ENCODE results near the gene SHISA8.

DNA sequence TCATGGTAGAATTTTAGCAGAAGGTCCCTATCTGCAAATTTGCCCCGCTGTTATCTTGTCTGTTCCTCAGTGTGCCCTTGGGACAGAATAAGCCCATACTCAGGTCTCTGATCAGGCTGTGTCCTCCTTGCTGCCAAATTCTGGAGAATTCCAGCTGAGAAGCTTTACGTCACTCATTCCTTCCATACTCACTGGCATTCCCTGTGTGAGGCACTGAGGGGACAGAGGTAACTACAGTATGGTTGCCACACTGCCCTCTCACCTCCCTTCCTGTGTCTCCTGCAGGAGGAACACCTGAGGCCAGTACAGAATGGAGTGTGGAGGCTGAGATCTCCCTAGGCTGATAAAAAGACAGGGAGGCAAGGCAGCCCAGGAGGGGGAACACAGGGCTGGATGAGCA is 31.5 kb downstream of the SHISA8 start:
- TF ChIP-seq CTCF (conservative IDR thresholded peaks at IDR 0.05; ENCODE audit: low read length) (no peak), EZH2phosphoT487 (IDR thresholded peaks at IDR 0.05; ENCODE audit: borderline replicate concordance, low read depth, low read length) (no peak)
